Measurements from ENCODE around the gene TRIM62. TPM values are rescaled to one million over a fixed set of nuclear protein-coding genes. Genes with fewer than 3 reads are reported as not detected.

TRIM62 gene
- total and polyA plus RNA-seq, 3 donors from 2014 or later, result 6.0 to 8.8 (median 6.2) TPM

DNA sequence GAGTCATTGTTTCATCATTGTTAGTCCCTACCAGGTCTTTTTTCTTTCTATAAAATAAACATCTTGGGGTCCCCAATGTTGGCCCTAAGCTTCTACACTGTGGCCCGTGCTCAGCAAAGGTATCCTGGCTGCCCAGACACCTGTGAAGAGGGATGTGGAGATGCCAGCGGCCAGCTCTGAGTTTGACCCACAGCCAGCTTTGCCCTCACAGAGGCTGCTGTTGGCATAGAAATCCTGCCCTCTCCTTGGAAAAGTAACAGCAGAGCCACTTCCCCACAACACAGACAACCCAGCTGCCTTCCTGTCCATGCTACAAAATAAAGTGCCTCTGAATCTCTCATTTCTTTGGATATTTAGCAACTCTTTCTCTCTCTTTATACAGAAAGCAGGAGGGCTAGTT, 6.0 kb downstream of the TRIM62 start:
- Histone ChIP-seq H3K9me3 (no peaks in the 10 kb centered on the region), H3K4me1 (peaks cover 5% of the 10 kb centered on the region), H3K27ac (no peak overlapping the region), H3K27me3 (no peaks in the 10 kb centered on the region), H3K36me3 (ENCODE audit: low read depth, missing control alignments) (no peaks in the 10 kb centered on the region), H3K4me3 (no peak overlapping the region)
- no peak for DNase-seq
- WGBS, 2 donors, result 92 to 94% methylated on average over 2 of the region's 2 CpGs
- intact Hi-C loops (cut with DNase I; ENCODE audit: low total_unique reads), result no loop called here
- no peak for TF ChIP-seq POLR2A (IDR thresholded peaks at IDR 0.05)
- TF ChIP-seq, protein P1, sequence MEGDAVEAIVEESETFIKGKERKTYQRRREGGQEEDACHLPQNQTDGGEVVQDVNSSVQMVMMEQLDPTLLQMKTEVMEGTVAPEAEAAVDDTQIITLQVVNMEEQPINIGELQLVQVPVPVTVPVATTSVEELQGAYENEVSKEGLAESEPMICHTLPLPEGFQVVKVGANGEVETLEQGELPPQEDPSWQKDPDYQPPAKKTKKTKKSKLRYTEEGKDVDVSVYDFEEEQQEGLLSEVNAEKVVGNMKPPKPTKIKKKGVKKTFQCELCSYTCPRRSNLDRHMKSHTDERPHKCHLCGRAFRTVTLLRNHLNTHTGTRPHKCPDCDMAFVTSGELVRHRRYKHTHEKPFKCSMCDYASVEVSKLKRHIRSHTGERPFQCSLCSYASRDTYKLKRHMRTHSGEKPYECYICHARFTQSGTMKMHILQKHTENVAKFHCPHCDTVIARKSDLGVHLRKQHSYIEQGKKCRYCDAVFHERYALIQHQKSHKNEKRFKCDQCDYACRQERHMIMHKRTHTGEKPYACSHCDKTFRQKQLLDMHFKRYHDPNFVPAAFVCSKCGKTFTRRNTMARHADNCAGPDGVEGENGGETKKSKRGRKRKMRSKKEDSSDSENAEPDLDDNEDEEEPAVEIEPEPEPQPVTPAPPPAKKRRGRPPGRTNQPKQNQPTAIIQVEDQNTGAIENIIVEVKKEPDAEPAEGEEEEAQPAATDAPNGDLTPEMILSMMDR (IDR thresholded peaks at IDR 0.05), result no peak

DNA sequence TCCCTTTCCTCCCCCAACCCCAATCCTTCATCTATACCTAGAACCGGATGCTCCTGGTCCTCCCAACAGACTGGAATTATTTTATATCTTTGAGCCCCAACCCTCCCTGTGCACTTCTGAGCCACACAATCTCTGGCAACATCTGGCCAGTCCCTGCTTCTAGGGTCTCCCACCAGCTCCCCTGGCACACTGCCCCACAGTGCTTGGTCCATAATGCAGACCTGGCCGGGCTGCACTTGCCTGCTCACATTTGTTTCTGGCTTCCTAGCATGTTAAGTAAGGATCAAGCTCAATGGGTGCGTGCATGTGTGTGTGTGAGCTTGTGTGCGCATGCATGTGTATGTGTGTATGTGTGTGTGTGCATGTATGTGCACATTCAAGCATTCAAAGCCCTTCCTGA, 8.8 kb downstream of the TRIM62 start:
- Histone ChIP-seq H3K4me1 (peaks cover 5% of the 10 kb centered on the region), H3K27ac (no peak overlapping the region), H3K9me3 (no peaks in the 10 kb centered on the region), H3K36me3 (ENCODE audit: low read depth, missing control alignments) (no peaks in the 10 kb centered on the region), H3K4me3 (no peak overlapping the region), H3K27me3 (no peaks in the 10 kb centered on the region)
- intact Hi-C loops (cut with DNase I; ENCODE audit: low total_unique reads), result no loop called here
- 61 to 70% methylated on average over 4 of the region's 4 CpGs for WGBS, 2 donors
- TF ChIP-seq POLR2A (IDR thresholded peaks at IDR 0.05), result no peak
- TF ChIP-seq, protein P1 (IDR thresholded peaks at IDR 0.05), result no peak
- DNase-seq, result no peak

DNA sequence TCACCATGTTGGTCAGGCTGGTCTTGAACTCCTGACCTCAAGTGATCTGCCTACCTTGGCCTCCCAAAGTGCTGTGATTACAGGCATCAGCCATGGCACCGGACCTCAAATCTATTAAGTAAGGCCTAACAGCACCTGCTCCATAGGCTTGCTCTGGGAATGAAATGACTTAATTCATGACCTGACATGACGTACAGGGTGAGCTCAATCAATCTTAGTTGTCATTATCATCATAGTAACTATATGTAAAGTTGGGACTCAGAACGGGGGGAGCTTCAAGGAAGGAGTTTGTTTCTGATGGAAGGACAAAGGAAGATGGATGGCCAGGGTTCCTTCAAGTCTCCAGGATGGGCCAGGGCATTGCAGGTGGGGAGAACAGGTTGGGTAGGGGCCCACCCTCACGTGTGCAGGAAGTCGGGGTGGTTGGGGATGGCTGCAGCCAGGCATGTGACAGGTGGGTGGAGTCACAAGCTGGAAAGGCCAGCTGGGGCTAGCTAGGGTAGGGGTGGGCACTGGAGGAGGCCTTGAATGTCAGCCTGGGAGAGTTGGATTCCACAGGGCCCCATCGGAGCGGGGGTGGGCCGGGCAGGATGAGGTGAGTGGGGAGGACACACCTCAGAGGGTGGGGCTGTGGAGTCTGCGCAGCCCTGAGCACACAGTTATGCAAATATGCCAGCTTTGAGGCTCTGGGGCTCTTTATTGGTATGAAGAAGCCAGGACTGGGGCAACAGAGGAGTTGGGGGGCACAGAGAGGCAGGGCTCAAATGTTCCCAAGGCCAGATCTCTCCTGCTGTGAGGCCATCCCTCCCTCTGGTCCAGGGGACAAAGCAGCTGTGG, 9.6 kb downstream of the TRIM62 start:
- H3K4me1 ChIP-seq, result peaks cover 5% of the 10 kb centered on the region
- no peak for TF ChIP-seq POLR2A (IDR thresholded peaks at IDR 0.05)
- TF ChIP-seq, protein P1 (IDR thresholded peaks at IDR 0.05), result no peak
- H3K27me3 ChIP-seq, result no peaks in the 10 kb centered on the region
- no peaks in the 10 kb centered on the region for H3K9me3 ChIP-seq
- H3K27ac ChIP-seq, result no peak overlapping the region
- intact Hi-C loops (cut with DNase I; ENCODE audit: low total_unique reads), result no loop called here
- no peak overlapping the region for H3K4me3 ChIP-seq
- DNase-seq, result no peak
- 82 to 86% methylated on average over 8 of the region's 9 CpGs for WGBS, 2 donors
- H3K36me3 ChIP-seq (ENCODE audit: low read depth, missing control alignments), result no peaks in the 10 kb centered on the region

DNA sequence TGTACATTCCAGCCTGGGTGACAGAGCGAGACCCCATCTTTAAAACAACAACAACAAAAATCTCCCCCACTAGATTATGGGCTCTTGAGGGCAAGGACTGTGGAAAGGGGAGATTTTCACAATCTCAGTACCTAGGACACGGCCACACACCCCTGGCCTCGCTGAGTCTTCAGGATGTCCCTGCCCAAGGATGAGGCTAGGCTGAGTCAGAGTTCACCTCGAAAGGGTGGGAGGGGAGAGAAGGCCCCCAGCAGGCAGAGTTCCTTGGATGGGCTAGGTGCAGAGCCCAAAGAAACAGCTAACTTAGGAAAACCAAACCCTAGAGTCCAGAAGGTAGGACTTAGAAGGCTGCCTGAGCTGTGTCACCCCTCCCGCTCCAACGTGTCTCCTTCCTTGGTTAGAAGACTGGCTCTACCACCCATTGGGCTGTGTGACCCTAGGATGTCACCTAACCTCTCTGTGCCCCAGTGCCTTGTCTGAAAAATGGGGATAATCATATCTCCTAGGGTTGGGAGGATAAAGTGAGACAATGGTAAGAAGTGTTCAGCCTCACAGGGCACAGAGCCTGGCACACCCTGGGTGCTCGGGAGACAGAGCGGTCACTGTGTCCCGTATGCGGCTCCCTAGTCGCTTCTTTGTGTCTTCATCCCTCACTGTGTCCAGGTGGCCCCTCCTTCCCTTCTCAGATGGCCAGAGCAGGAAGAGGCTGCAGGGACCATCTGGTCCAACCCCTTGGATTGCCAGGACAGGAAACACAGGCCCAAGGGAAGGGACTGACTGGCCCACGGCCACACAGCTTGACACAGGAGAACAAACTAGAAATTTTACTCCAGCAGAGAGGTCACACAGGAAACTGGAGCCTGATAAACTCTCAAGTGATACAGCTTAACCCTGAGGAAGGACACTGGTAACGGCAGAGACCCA, 11.2 kb downstream of the TRIM62 start:
- no peaks in the 10 kb centered on the region for H3K36me3 ChIP-seq (ENCODE audit: low read depth, missing control alignments)
- no peaks in the 10 kb centered on the region for H3K9me3 ChIP-seq
- H3K4me1 ChIP-seq, result peaks cover 5% of the 10 kb centered on the region
- H3K27ac ChIP-seq, result no peak overlapping the region
- intact Hi-C loops (cut with DNase I; ENCODE audit: low total_unique reads), result no loop called here
- 77 to 83% methylated on average over 12 to 13 of the region's 13 CpGs for WGBS, 2 donors
- DNase-seq, result no peak
- no peaks in the 10 kb centered on the region for H3K27me3 ChIP-seq
- H3K4me3 ChIP-seq, result no peak overlapping the region
- no peak for TF ChIP-seq POLR2A (IDR thresholded peaks at IDR 0.05)
- TF ChIP-seq, protein P1 (IDR thresholded peaks at IDR 0.05), result no peak

Measured in testis (tissue), 3 donors.